ENCODE results near the gene SEPTIN10.

DNA sequence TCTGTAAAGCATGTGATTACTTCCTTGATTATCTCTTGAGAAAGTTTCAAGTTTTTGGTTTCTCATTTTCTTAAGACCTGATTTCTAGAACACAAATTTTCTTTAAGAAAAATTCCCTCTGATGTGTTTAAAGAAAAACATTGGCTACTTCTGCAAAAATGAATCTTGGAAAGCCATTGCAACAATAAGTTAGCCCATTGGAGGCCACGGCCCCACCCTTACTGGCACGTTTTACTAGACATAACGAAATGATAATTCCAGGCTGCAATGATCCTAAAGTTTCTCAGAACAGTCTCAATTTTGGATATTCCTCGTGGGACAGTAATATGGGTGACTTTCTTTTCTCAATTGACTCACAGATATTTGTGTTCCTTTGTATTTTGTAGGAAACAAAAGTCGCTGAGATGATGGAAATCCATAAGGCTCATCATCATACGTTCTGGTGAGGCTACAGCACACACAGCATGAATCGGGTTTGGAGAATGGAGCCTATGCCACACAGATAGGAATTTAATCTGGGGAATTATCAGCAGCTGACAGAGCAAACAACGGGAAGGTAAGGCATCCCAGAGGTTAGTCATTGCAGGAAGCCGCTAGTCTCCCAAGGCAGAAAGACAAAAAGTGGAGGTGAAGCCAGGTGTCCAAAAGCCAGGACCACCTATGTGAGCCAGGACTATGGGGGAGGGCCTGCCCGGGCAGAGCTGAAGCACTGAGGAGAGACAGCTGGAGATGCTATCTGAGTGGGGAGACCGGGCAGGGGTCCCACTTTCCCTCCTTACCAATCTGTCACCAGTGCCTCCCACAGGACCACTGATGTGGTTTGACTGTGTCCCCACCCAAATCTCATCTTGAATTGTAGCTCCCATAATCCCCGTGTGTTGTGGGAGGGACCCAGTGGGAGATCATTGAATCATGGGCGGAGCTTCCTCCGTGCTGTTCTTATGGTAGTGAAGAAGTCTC is 36.2 kb upstream of the SEPTIN10 start:
- TF ChIP-seq CTCF (conservative IDR thresholded peaks at IDR 0.05 in 1 of 2, IDR thresholded peaks at IDR 0.05 in 1 of 2; ENCODE audit: extremely low read depth in 1 of 2, insufficient read depth in 1 of 2, low read depth in 1 of 2, low read length in 2 of 2) (no peak), EZH2 (IDR thresholded peaks at IDR 0.05; ENCODE audit: borderline replicate concordance, low read length) (no peak)

All from mammary epithelial cell (primary cell).